ENCODE results near the gene TMEM52.

TMEM52 gene

DNA sequence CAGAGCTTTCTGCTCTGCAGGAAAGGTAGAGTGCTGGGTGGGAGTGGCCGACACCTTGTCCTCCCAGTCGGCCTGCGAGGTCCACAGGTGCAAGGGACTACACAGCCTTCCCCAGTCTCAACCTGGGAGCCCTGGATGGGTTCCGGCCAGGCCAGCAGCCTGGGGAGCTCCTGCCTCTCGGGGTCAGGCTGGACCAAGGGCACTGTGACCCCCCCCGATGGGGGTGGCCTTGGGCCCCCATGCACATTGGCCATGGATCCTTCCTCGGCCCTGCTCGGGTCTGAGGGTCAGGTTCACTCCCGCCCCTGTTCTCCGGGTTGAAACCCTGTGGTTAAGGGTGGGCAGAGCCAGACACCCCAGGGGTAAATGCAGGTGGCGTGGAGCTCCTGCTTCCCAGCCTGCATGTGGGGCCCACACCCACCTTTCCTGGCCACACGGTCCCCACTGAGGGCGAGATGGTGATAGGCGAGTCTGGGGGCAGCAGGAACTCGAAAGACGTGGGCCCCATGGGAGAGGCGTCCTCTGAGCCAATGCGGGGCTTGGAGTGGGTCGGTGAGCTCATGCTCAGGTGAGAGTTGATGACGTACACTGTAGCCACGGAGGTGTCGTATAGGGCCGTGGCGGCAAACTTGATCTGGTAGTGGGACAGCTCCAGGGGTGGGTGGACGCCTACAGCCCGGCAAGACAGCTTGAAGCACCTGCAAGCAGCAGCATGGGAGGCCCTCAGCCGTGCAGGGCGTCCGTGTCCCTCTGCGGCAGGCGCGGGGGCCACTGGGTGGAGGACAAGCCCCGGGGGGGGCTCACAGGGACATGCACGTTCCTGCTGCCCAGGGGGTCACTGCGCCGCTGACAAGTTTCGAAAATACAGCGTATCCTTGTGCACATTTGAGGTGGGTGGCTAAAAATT, 10.8 kb upstream of the TMEM52 start:
- in situ Hi-C loops (cut with MboI; ENCODE audit: low pct_unique_long_range_greater_than_20kb, low sequenced_read_pairs): no loop called here

DNA sequence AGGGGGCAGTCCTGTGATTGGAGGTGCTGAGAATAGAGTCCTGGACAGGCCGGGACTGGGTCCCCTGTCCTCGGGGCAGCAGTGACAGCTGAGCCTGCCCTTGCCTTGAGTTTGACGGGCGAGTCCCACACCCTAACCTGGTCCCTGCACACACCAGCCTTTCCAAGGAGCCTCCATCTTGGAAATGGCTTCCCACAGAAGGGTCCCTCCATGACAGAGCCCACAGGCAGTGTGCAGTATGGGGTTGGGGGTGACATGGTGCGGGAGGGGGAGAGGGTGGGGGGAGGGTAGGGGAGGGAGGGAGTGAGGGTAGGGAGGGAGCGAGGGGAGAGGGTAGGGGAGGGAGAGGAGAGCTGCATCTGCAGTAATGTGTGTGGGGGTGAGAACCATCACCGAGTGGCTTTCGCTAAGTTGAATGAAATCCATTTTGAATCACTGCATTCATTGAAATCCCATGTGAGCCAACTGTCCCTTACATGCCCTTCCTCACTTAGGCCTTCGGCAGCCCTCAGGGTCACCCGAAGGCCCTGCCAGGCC, 10.1 kb upstream of the TMEM52 start:
- DNase-seq: no peak
- in situ Hi-C loops (cut with MboI; ENCODE audit: low pct_unique_long_range_greater_than_20kb, low sequenced_read_pairs): no loop called here

More for the DNA sequence above, 10.8 kb upstream of the TMEM52 start:
- DNase-seq: no peak

DNA sequence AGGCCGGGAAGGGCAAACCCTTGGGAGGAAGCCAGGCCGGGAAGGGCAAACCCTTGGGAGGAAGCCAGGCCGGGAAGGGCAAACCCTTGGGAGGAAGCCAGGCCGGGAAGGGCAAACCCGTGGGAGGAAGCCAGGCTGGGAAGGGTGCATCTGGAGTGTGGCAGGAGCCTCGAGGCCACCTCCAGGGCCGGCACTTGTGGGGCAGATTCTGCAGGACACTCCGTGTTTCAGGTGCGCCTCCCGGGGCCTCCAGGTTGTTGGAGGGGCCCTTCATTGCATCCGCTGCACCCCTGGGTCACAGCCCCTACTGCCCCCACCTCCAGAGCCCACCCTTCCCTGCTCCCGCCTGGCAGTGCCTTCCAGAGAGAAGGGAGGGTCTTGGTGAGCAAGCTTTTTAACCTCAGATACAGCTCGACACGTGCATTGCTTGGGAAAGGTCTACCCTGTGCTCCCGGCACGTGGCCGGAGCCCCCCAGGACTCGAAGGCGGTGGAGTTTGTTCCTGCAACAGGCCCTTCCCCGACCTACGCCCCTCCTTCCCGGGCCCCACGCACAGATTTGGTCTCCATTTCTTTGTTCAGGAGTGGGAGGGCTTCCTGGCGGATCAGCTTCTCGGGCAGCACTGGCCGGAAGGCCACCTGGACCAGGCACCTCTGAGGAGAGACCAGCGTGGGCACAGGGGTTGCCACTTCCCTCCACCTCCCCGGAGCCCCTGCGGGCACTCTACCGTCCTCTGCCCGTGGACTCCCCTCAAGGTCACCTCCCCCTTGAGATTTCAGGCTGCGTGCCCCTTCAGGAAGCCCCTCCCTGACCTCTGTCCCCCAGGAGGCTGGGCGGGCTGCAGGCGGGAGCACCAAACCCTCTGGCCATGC, 9.4 kb upstream of the TMEM52 start:
- DNase-seq: no peak
- in situ Hi-C loops (cut with MboI; ENCODE audit: low pct_unique_long_range_greater_than_20kb, low sequenced_read_pairs): no loop called here

DNA sequence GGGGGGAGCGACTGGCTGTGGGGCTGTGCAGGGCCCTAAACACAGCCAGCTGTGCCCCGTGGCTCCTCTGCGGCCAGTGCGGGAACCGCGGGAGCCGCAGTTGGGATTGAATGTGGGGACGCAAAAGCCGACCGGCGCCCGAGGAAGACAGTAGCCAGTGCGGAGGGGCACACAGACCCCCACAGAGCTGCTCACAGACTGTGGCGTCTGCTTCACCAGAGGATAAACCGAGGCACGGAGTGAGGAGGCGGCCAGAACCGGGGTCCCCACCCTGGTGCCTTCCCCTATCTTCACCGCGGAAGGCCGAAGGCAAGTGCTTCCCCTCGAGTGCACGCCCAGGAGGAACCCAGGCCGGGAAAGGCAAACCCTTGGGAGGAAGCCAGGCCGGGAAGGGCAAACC, 8.7 kb upstream of the TMEM52 start:
- DNase-seq: no peak

DNA sequence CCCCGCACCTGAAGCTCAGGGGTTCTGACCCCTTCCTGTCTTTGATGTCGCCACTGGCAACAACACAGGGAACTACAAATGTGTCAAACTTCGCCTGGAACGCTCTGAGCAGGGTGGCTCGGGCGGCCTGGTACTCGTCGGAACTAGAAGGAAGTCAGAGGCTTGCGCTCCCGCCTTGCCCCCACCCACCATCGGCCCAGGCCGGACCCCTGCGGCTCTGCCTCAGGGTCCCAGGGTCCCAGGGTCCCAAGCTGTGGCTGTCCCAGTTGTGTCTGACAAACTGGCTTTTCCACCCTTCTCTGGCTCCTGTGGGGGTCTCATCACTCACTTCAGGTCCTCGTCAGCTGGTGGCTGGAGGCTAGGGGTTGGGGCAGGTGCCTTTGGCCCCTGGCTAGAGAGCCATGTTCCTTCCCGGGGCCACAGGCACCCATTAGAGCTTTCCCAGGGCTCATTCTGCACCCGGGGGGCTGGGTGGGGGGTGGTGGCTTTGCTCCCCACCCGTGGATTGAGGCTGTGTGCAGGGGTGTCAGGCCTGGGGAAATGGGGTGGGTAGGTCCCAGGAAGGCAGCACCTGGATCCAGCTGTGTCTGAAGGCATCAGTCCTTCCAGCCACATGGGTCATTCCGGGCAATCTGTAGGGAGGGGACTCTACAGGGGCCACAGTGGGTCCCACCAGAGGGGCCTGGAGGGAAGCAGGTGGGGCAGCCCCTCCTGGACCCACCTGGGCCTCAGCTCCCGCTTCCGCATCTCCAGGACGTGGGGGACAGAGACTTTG, 8.0 kb upstream of the TMEM52 start:
- in situ Hi-C loops (cut with MboI; ENCODE audit: low pct_unique_long_range_greater_than_20kb, low sequenced_read_pairs): no loop called here
- no peak for DNase-seq

More for the DNA sequence above, 8.7 kb upstream of the TMEM52 start:
- in situ Hi-C loops (cut with MboI; ENCODE audit: low pct_unique_long_range_greater_than_20kb, low sequenced_read_pairs): no loop called here

DNA sequence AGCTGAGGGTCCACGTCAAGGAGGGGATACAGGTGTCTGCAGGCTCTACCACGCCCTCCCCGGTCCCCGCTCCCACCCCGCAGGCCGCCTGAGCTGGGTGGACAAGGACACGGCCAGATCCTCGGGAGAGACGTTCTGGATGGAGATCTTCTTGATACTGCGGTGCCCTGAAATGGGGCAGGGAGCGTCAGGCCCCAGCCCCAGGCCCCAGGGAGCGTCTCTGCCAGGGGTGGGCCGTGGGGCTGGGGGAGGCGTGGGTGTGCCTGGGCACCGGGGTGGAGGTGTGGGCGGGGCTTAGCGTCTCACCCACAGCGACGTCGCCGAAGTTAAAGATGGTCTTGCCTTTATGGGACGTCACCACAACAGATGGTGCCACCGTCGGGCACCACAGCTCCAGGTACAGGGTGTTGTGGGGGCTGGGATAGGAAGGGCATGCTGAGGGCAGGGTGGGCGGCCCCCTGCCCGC, 7.3 kb upstream of the TMEM52 start:
- in situ Hi-C loops (cut with MboI; ENCODE audit: low pct_unique_long_range_greater_than_20kb, low sequenced_read_pairs): no loop called here
- no peak for DNase-seq

DNA sequence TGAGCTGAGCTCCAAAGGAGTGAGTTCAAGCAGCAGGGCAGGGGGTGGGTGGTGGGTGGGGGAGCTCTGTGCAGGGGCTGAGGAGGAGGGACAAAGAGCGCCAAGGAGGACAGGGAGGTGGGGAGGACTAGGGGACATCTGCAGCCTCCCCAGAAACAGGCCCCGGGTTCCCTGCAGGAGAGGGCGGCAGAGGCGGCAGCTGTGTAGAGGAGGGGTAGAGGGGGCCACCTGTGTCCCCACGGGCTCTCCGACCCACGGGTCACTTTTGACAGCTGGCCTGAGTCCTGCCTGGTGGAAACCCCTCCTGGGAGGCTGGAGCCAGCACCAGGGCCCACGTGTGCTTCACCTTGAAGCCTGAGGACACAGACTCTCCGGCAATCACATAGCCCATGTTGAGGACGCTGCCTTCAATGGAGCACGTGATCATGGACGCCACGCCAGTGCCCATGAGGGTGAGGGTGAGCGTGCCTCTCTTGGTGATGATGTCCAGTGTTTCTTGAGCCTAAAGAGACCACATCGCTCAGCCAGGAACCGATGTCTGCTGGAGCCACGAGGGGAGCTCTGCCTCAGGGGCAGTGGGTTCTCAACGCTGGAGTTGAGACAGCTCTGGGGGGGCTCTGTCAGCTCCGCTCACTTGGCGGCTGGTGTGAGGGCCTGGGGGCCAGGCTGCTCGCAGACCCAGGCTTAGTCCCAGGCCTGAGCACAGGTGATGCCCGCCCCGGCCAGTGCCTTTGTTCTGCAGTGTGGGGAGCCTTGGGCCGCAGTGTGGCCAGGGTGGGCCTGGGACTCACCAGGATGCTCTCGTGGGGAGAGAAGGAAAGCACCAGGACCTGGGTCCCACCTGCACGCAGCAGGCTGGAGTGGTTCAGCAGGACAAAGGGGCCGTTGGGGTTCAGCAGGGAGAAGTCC, 6.6 kb upstream of the TMEM52 start:
- in situ Hi-C loops (cut with MboI; ENCODE audit: low pct_unique_long_range_greater_than_20kb, low sequenced_read_pairs): no loop called here
- no peak for DNase-seq

DNA sequence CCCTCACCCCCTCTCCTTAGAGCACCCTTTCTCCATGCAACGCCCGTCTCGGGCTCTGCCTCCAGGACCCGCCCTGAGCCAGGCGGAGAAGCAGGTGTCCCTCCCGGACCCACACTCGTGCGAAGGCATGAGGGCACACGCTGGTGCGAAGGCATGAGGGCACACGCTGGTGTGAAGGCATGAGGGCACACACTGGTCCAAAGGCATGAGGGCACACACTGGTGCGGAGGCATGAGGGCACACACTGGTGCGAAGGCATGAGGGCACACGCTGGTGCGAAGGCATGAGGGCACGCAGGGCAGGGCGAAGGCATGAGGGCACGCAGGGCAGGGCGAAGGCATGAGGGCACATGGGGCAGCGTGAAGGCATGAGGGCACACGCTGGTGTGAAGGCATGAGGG, 5.8 kb upstream of the TMEM52 start:
- in situ Hi-C loops (cut with MboI; ENCODE audit: low pct_unique_long_range_greater_than_20kb, low sequenced_read_pairs): no loop called here
- no peak for DNase-seq

DNA sequence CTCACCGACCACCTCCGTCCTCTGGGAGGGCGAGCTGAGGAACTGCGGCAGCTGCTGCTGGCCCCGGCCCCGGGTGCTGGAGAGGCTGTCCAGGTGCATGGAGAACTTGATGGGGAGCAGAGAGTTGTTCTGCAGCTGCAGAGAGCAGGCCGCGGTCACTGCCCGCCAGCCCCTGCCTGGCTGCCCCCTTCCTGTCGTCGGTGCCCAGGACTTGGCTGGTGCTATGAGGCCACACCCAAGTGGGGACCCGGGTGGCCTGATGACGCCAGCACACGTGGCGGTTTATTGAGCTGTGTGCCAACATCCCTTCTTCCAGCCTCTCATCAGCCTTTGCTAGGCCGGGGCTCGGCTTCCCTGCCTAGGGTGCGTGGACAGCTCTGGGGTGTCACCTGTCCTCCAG, 5.3 kb upstream of the TMEM52 start:
- in situ Hi-C loops (cut with MboI; ENCODE audit: low pct_unique_long_range_greater_than_20kb, low sequenced_read_pairs): no loop called here
- no peak for DNase-seq

DNA sequence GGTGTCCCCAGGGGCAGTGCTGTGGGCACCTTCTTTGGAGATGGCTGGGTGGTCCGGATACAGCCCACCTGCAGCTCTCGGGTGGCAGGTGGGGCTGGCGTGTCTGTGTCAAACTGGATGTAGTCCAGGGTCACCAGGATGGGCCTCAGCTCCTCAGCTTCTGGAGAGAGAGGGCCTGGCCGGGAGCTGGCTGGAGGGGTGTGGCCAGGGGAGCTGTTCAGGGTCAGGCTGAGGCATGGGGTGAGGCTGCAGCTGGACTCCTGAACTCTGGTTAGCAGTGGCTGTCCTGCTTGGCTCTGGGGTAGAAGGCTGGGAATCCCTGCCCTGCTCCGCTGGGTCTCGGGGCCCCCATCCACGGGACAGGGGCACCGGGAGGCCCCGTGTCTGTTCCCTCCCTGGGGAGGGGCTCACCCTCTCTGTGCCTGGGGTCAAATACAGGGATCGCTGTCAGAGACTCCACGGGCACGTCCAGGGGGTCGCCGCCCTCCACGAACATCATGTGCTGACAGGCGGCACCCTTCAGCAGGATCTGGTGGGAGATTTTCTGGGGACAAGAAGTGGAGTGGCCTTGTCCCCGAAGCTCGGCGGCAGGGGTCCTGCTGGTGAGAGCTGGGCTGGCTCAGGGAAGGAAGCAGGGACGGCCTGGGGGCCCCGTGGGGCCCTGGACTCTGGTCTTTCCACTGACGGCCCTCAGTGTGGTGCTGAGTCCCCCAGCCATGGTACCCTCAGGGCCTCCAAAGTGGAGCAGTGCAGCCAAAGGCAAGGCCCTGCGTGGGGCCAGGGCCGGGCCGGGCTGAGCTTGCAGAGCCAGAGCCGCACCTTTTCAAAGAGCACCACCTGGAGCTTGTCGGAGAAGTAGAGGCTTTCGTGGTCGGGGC, 4.1 kb upstream of the TMEM52 start:
- in situ Hi-C loops (cut with MboI; ENCODE audit: low pct_unique_long_range_greater_than_20kb, low sequenced_read_pairs): no loop called here

DNA sequence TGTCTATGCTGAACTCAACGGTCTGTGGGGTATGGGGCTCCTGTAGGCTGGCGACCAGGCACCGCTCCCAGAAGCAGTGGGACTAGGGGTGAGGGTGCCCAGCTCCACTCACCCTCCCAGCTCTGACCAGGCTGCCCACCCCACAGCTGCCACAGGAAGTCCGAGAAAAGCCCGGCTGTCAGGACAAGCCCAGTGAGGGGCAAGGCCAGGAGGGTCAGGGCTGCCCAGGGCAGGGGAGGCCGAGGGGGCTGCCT, 3.5 kb upstream of the TMEM52 start:
- in situ Hi-C loops (cut with MboI; ENCODE audit: low pct_unique_long_range_greater_than_20kb, low sequenced_read_pairs): no loop called here
- DNase-seq: no peak

More for the DNA sequence above, 4.1 kb upstream of the TMEM52 start:
- DNase-seq: no peak

DNA sequence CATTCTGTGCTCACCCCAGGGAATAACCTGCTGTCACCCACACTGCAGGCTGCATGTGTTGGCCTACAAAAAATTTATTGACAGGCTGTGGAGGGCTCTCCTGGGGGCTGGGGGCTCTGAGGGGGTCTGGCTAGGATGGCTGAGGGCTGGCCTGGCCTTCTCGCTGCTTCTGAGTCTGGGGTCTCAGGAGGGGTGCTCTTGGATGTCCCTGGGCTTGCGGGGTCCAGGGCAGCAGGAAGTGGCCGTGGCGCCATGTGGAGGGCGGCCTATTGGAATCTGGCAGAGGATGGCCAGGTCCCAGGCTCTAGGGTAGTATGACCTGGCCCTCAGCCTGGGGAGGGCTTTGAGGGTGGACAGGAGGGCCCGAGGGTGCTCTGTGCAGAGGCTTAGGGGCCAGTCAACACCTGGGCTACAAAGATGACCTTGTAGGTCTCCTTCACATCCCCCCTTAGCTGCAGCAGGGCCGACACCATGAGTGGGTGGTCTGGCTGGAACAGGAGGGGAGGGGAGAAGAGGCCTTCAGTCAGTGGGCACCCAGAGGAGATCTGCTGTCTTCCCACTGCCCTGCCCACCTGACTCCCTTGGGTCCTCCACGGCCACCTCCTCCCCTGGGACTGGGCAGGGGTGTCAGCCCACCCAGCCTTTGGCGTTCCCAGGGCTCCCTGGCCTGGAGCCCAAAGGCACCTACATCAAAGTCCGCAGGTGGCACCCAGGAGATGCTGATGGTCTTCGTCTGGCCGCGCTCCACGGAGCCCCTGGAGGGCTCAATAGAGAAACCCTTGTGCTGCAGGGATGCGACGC, 3.0 kb upstream of the TMEM52 start:
- in situ Hi-C loops (cut with MboI; ENCODE audit: low pct_unique_long_range_greater_than_20kb, low sequenced_read_pairs): no loop called here

DNA sequence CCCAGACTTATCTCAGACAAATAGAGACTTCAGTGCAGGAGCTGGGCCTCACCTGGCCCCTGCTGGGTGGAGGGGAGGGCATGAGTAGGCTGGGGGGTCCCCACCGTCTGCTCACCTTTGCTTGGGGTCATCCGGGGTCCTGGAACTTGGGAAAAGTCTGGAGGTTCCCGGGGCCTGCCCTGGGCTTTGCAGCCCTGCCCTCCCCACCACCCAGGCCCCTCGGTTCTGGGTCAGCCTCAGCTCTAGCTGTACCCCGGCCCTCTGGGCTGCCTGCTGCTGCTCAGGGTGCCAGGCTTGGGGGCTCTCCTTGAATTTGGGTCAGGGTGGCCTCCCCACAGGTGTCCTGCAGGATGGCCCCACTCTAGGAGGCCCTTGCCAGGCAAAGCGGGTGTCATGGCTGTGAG, 2.4 kb upstream of the TMEM52 start:
- DNase-seq: no peak
- in situ Hi-C loops (cut with MboI; ENCODE audit: low pct_unique_long_range_greater_than_20kb, low sequenced_read_pairs): no loop called here

More for the DNA sequence above, 3.0 kb upstream of the TMEM52 start:
- no peak for DNase-seq

DNA sequence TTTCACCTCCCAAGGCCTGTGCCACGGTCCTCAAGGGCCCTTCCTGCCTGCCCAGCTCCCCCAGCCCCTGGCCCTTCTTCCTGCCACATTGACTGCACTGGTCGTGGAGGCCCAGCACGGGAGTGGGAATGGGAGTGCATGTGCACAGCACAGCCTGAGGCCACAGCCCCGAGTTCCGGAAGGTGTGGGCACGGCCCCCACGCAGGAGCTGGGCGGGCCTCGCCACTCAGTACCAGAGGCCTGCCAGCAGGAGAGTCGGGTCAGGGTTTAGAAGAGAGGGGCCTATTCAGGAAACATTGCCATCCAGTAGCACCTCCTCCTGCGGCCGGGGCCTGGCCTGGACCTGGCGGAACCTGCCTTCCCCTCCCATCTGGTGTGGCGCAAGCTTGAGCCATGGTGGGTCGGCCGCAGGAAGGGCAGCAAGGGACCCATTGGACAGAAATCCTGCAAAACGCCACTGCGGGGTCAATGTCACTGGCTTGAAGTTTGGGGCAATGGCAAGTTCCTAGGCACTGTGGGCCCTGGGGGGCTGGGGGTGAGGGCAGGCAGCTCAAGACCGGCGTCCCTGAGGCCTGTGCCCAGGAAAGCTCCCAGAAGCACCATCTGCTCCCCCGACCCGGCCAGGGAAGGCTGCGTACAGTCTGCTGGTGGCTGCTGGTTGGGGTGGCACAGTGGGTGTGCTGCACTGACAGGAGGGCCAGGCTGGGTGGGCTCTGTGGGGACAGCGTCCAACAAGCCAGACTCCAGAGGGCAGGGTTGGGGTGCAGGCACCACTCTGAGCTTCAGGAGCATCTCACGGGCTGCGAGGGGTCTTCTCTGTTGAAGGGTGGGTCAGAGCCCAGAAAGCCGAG, 1.8 kb upstream of the TMEM52 start:
- no peak for DNase-seq
- in situ Hi-C loops (cut with MboI; ENCODE audit: low pct_unique_long_range_greater_than_20kb, low sequenced_read_pairs): no loop called here

DNA sequence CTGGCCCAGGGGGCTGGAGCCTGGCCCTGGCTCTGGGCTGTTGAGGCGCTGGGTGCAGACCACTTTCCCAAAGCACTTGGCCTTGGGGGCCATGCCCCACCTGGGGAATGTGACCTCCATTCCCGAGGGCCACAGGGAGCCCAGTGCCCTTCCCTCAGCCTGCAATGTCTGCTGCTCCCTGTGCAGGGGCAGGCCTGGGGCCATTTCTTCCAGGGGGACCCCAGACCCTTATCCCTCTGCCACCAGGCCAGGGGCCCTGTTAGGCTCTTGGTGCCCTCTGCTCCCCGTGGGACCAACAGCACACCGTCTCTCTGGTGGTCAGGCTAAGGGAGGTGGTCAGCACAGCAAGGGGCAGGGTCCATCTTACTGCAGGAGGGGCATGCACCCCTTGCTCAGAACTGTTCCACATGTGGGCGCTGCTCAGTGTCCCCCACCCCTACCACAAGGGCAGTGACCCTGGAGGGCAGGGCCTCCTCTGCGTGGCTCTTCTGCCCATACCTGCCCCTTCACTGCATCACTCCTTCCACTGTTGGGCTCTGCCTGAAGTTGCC, 1.1 kb upstream of the TMEM52 start:
- in situ Hi-C loops (cut with MboI; ENCODE audit: low pct_unique_long_range_greater_than_20kb, low sequenced_read_pairs): no loop called here
- DNase-seq: no peak

All from KBM-7 (cell line).